ENCODE results near the gene MICALL1.
A peak's percentile ranks its signal among the peaks of the same experiment; 100 is the strongest.

MICALL1 gene

GRCh38 chr22:37905534-37906363, at the start of gene MICALL1:
Gene MICALL1, plus strand, starts transcription at chr22:37906297. Its CDS starts 126 bp downstream, at chr22:37906423.
- peak; percentile 25 for DNase-seq

GRCh38 chr22:37860796-37861421, 45.2 kb upstream of the MICALL1 start:
- DNase-seq, result no peak

GRCh38 chr22:37862570-37863325, 43.3 kb upstream of the MICALL1 start:
- no peak for DNase-seq

- DNase-seq, result no peak
Measured at GRCh38 chr22:37865510-37865909, 40.6 kb upstream of the MICALL1 start.

- no peak for DNase-seq
Measured at GRCh38 chr22:37870273-37870672, 35.8 kb upstream of the MICALL1 start.

- no peak for DNase-seq
Measured at GRCh38 chr22:37880668-37881440, 25.2 kb upstream of the MICALL1 start.

GRCh38 chr22:37884420-37884819, 21.7 kb upstream of the MICALL1 start:
- no peak for DNase-seq

- DNase-seq, result no peak
Measured at GRCh38 chr22:37887584-37888378, 18.3 kb upstream of the MICALL1 start.

GRCh38 chr22:37891926-37892325, 14.2 kb upstream of the MICALL1 start:
- no peak for DNase-seq

GRCh38 chr22:37892566-37893335, 13.3 kb upstream of the MICALL1 start:
- no peak for DNase-seq

GRCh38 chr22:37893583-37893983, 12.5 kb upstream of the MICALL1 start:
- DNase-seq, result no peak

- DNase-seq, result no peak
Measured at GRCh38 chr22:37894939-37895670, 11.0 kb upstream of the MICALL1 start.

- peak; percentile 17 for DNase-seq
Measured at GRCh38 chr22:37896181-37896592, 9.9 kb upstream of the MICALL1 start.

GRCh38 chr22:37896939-37897338, 9.2 kb upstream of the MICALL1 start:
- no peak for DNase-seq

- no peak for DNase-seq
Measured at GRCh38 chr22:37897807-37898206, 8.3 kb upstream of the MICALL1 start.

GRCh38 chr22:37898441-37899181, 7.5 kb upstream of the MICALL1 start:
- no peak for DNase-seq

GRCh38 chr22:37904572-37905533, 1.2 kb upstream of the MICALL1 start:
- DNase-seq, result no peak

GRCh38 chr22:37906364-37907008, 389 bp downstream of the MICALL1 start:
- no peak for DNase-seq
